AG04450 (cell line): ENCODE data around the gene RBM3. TPM values are rescaled to one million over a fixed set of nuclear protein-coding genes. Genes with fewer than 3 reads are reported as not detected.
"Not testable (repeated sequence)": the region's sequence is repeated elsewhere in the genome, so short reads cannot be mapped to it uniquely, and the experiment has no call there.

Source experiments
- CTCF ChIA-PET: fragments of 300-600, 350-600 bp; formaldehyde crosslinking; extraction: SDS; loops from one replicate; lab custom pipeline; 2022; ENCODE audit warnings: antibody characterized with exemption, inconsistent platforms; lab: Charles Lee
- POLR2A ChIA-PET: fragments of 350-600 bp; formaldehyde crosslinking; extraction: SDS; loops from one replicate; lab custom pipeline; 2021; ENCODE audit warnings: antibody characterized with exemption, inconsistent platforms; lab: Yijun Ruan, JAX
- DNase-seq: peaks from one replicate; pipeline ENCODE4 v3.0.0-alpha.2; 2011; ENCODE audit warnings: low read depth, low spot score
- H3K27ac ChIP-seq: one replicate; pipeline ENCODE4 v1.5.1; 2012; ENCODE audit warnings: low read depth, low read length, control low read depth
- H3K27me3 ChIP-seq: one replicate; pipeline ENCODE4 v1.6.0; 2012; ENCODE audit warnings: low read length; ENCODE audit not compliant: control insufficient read depth, insufficient read depth
- H3K4me3 ChIP-seq: 2 replicates; pipeline ENCODE4 v1.5.1; 2011; ENCODE audit warnings: mild to moderate bottlenecking, low read depth, low read length, control low read depth
- H3K9me3 ChIP-seq: 2 replicates; pipeline ENCODE4 v1.5.1; 2012; ENCODE audit warnings: low read length; ENCODE audit not compliant: control insufficient read depth, insufficient read depth
- CTCF ChIP-seq: IDR thresholded peaks from 2 replicates; pipeline ENCODE4 v1.5.1; 2011; ENCODE audit warnings: low read depth, low read length, control low read depth, inconsistent platforms
- polyA plus RNA-seq: library from polyadenylated mRNA; depleted of rRNA; stranded (reverse); fragments of >200 nt; gene quantifications from 2 replicates; pipeline ENCODE4 v1.2.3, GENCODE V29; 2011

RBM3 gene
- polyA plus RNA-seq, 1 experiment = 317 TPM

GRCh38 chrX:48540480-48540879, 33.8 kb upstream of the RBM3 start:
- no peak for DNase-seq
- no peak for TF ChIP-seq CTCF
- no peaks in the 10 kb centered on the region for H3K9me3 ChIP-seq
- ChIA-PET CTCF (interaction anchor here (1.4 to 1.8 kb wide), 2 partner anchors 12 to 13 kb away, joined by 4 to 5 read pairs; no protein-coding TSS in a partner anchor), POLR2A (interaction anchor here (2.0 kb wide), 1 partner anchor 34 kb away, joined by 15 read pairs; the partner anchor contains the start of gene RBM3)
- H3K27ac ChIP-seq = no peak overlapping the region
- H3K4me3 ChIP-seq = peak overlapping the region; percentile 77
- H3K27me3 ChIP-seq = no peaks in the 10 kb centered on the region

- Histone ChIP-seq H3K27me3 (no peaks in the 10 kb centered on the region), H3K9me3 (no peaks in the 10 kb centered on the region), H3K27ac (no peak overlapping the region), H3K4me3 (no peak overlapping the region)
- POLR2A ChIA-PET = interaction anchor here (0.6 kb wide), 1 partner anchor 17 kb away, joined by 3 read pairs; no protein-coding TSS in a partner anchor
- CTCF ChIA-PET = no interaction called here
- no peak for DNase-seq
- TF ChIP-seq CTCF = no peak
These were observed 33.0 kb upstream of the RBM3 start for GRCh38 chrX:48541140-48541814.

GRCh38 chrX:48548871-48549270, 25.4 kb upstream of the RBM3 start:
- POLR2A ChIA-PET = no interaction called here
- Histone ChIP-seq H3K27me3 (no peaks in the 10 kb centered on the region), H3K9me3 (no peaks in the 10 kb centered on the region), H3K27ac (no peak overlapping the region), H3K4me3 (no peak overlapping the region)
- TF ChIP-seq CTCF = no peak
- no peak for DNase-seq
- CTCF ChIA-PET = no interaction called here

GRCh38 chrX:48555731-48556325, 18.5 kb upstream of the RBM3 start:
- H3K9me3 ChIP-seq, POLR2A ChIA-PET, H3K27ac ChIP-seq, H3K27me3 ChIP-seq, DNase-seq, CTCF ChIA-PET, H3K4me3 ChIP-seq: not testable (repeated sequence)

GRCh38 chrX:48558271-48558670, 16.0 kb upstream of the RBM3 start:
- DNase-seq = peak; percentile 27
- no peak for TF ChIP-seq CTCF
- H3K27ac ChIP-seq = no peak overlapping the region

More at GRCh38 chrX:48558271-48558670, 16.0 kb upstream of the RBM3 start:
- H3K27me3 ChIP-seq = no peaks in the 10 kb centered on the region
- POLR2A ChIA-PET = interaction anchor here (0.7 to 1.2 kb wide), 2 partner anchors 16 to 33 kb away, joined by 3 read pairs; no protein-coding TSS in a partner anchor
- no peaks in the 10 kb centered on the region for H3K9me3 ChIP-seq
- CTCF ChIA-PET = no interaction called here
- no peak overlapping the region for H3K4me3 ChIP-seq
